Keratinocyte (primary cell): ENCODE measurements around the gene HOXD10. TPM values are rescaled to one million over a fixed set of nuclear protein-coding genes. Genes with fewer than 3 reads are reported as not detected.

Experiments
- DNase-seq: peaks from one replicate; pipeline ENCODE4 v3.0.0-alpha.2; 2011; ENCODE audit warnings: low read depth, missing footprints, low spot score
- FAIRE-seq: peaks from 2 replicates; lab custom pipeline; 2011; peaks lifted over from hg19 to GRCh38; lab: Jason Lieb, UNC
- H2AFZ ChIP-seq: 2 replicates; pipeline ENCODE4 v1.6.0; 2012; ENCODE audit warnings: low read length, control low read depth, inconsistent platforms; ENCODE audit not compliant: control insufficient read depth
- H3K27ac ChIP-seq: 2 replicates; pipeline ENCODE4 v1.5.1; 2011; ENCODE audit warnings: low read length; ENCODE audit not compliant: control insufficient read depth, insufficient read depth
- H3K27me3 ChIP-seq: 3 replicates; pipeline ENCODE4 v1.6.0; 2011; ENCODE audit warnings: low read length; ENCODE audit not compliant: control insufficient read depth, insufficient read depth; ENCODE audit errors: extremely low read depth
- H3K36me3 ChIP-seq, 2 experiments: 2 replicates in 1 of 2; 3 replicates in 1 of 2; pipeline ENCODE4 v1.5.1; 2011; ENCODE audit warnings: low read length in 2 of 2, mild to moderate bottlenecking in 1 of 2; ENCODE audit not compliant: control insufficient read depth in 2 of 2, insufficient read depth in 2 of 2; ENCODE audit errors: extremely low read depth in 1 of 2
- H3K4me1 ChIP-seq: 3 replicates; pipeline ENCODE4 v1.5.1; 2011; ENCODE audit warnings: low read length; ENCODE audit not compliant: control insufficient read depth, insufficient read depth; ENCODE audit errors: extremely low read depth
- H3K4me2 ChIP-seq: 3 replicates; pipeline ENCODE4 v1.6.0; 2011; ENCODE audit warnings: low read depth, low read length; ENCODE audit not compliant: control insufficient read depth, insufficient read depth; ENCODE audit errors: extremely low read depth
- H3K4me3 ChIP-seq, 3 experiments: fragments of 200-600 bp in 1 of 3; sonication (generic) in 1 of 3; 2 replicates in 2 of 3; 3 replicates in 1 of 3; pipeline ENCODE4 v1.5.1; 2011 to 2016; ENCODE audit warnings: low read length in 3 of 3, mild to moderate bottlenecking in 3 of 3, control low read depth in 2 of 3, inconsistent platforms in 1 of 3, low read depth in 1 of 3, mixed read lengths in 1 of 3, mixed run types in 1 of 3, moderate library complexity in 1 of 3; ENCODE audit not compliant: control insufficient read depth in 2 of 3, insufficient read depth in 2 of 3; ENCODE audit errors: extremely low read depth in 1 of 3
- H3K79me2 ChIP-seq: 2 replicates; pipeline ENCODE4 v1.6.0; 2012; ENCODE audit warnings: low read length; ENCODE audit not compliant: control insufficient read depth, insufficient read depth
- H3K9ac ChIP-seq: 3 replicates; pipeline ENCODE4 v1.6.0; 2011; ENCODE audit warnings: low read length; ENCODE audit not compliant: control insufficient read depth, insufficient read depth; ENCODE audit errors: extremely low read depth
- H3K9me1 ChIP-seq: 3 replicates; pipeline ENCODE4 v1.6.0; 2011; ENCODE audit warnings: low read length; ENCODE audit not compliant: control insufficient read depth, insufficient read depth; ENCODE audit errors: extremely low read depth
- H3K9me3 ChIP-seq: 2 replicates; pipeline ENCODE4 v1.5.1; 2012; ENCODE audit warnings: low read depth, low read length; ENCODE audit not compliant: control insufficient read depth
- H4K20me1 ChIP-seq: 3 replicates; pipeline ENCODE4 v1.6.0; 2011; ENCODE audit warnings: low read length; ENCODE audit not compliant: control insufficient read depth, insufficient read depth; ENCODE audit errors: extremely low read depth
- CTCF ChIP-seq, 3 experiments: IDR thresholded peaks in 1 of 3; conservative IDR thresholded peaks in 1 of 3; optimal IDR thresholded peaks in 1 of 3; 2 replicates in 2 of 3; 3 replicates in 1 of 3; pipeline versions ENCODE3 to v1.5.1; 2011; ENCODE audit warnings: low read length in 3 of 3, mild to moderate bottlenecking in 3 of 3, moderate library complexity in 2 of 3, control low read depth in 1 of 3, inconsistent platforms in 1 of 3; ENCODE audit not compliant: insufficient read depth in 2 of 3; ENCODE audit errors: extremely low read depth in 1 of 3
- EZH2 ChIP-seq: IDR thresholded peaks from one replicate; pipeline ENCODE4 v1.6.1; 2012; ENCODE audit warnings: inconsistent platforms, mild to moderate bottlenecking, low read length, moderate library complexity
- dilution Hi-C: fragments of 300-500 bp; cut with MboI; formaldehyde crosslinking; loops from one replicate; pipeline ENCODE4 v1.7.0; 2020; ENCODE audit warnings: low sequenced_read_pairs; ENCODE audit not compliant: extremely low pct_ligation_motif_present
- polyA plus RNA-seq, 5 experiments: library from polyadenylated mRNA; depleted of rRNA in 3 of 5; stranded (reverse) in 3 of 5; stranded (forward) in 1 of 5; unstranded in 1 of 5; fragments of >200 nt; gene quantifications; 1 replicate in 1 of 5; 2 replicates in 3 of 5; 3 replicates in 1 of 5; pipeline versions ENCODE4 v1.2.1 to v1.2.3, GENCODE V29; 2011 to 2012; ENCODE audit warnings: missing spikeins in 2 of 5, low read depth in 1 of 5, low replicate concordance in 1 of 5

HOXD10 gene
- polyA plus RNA-seq, 1 donor (not counting 4 experiments of a cell fraction or from before 2014, with no cell fraction given), result not detected

DNA sequence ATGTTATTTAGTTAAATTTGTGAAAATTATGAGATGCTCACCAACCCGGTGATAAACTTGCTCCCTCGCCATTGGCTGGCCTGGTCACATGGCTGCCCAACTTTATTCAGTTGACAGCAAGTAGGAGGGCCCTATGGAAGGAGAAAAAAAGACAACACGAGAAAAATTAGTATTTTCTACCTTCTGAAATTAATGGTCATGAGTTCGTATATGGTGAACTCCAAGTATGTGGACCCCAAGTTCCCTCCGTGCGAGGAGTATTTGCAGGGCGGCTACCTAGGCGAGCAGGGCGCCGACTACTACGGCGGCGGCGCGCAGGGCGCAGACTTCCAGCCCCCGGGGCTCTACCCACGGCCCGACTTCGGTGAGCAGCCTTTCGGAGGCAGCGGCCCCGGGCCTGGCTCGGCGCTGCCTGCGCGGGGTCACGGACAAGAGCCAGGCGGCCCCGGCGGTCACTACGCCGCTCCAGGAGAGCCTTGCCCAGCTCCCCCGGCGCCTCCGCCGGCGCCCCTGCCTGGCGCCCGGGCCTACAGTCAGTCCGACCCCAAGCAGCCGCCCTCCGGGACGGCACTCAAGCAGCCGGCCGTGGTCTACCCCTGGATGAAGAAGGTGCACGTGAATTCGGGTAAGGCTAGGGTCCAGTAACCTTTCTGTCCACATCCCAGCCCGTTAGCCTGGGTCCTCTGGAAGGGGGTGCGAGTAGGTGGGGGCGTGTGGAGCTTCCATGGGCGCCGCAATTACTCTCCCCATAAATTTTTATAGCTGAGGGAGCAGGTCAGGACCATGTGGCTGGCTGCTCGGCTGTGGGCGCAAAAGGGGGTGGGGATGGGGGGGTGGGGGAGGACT lies 35.1 kb downstream of the HOXD10 start, which contains the start of gene HOXD4:
Gene HOXD4 (plus strand): TSS at position 109 of the 846 bp plus-strand sequence. CDS start 84 bp downstream, at position 193.
- dilution Hi-C loops, result loop anchor here (25.0 kb wide), 1 partner anchor 486 kb away; no protein-coding TSS in a partner anchor
- peak; percentile 66 for TF ChIP-seq EZH2
- TF ChIP-seq CTCF (optimal IDR thresholded peaks at IDR 0.05 in 1 of 3, IDR thresholded peaks at IDR 0.05 in 1 of 3, conservative IDR thresholded peaks at IDR 0.05 in 1 of 3; ENCODE audit: extremely low read depth in 1 of 3, insufficient read depth in 2 of 3, low read length in 3 of 3), result no peak
- no peaks in the 10 kb centered on the region for H3K4me1 ChIP-seq
- DNase-seq, result no peak
- H3K36me3 ChIP-seq, result no peaks in the 10 kb centered on the region
- H2AFZ ChIP-seq, result no peak within 1 kb of the TSS
- H3K27me3 ChIP-seq, result peaks cover 94% of the 10 kb centered on the region
- no peaks in the 10 kb centered on the region for H3K9me1 ChIP-seq
- H4K20me1 ChIP-seq, result no peaks in the 10 kb centered on the region
- no peaks in the 10 kb centered on the region for H3K79me2 ChIP-seq
- H3K27ac ChIP-seq, result no peak within 1 kb of the TSS
- no peak within 1 kb of the TSS for H3K4me3 ChIP-seq
- FAIRE-seq, result no peak
- H3K9ac ChIP-seq, result no peak within 1 kb of the TSS
- H3K9me3 ChIP-seq, result no peaks in the 10 kb centered on the region
- H3K4me2 ChIP-seq, result no peak within 1 kb of the TSS

DNA sequence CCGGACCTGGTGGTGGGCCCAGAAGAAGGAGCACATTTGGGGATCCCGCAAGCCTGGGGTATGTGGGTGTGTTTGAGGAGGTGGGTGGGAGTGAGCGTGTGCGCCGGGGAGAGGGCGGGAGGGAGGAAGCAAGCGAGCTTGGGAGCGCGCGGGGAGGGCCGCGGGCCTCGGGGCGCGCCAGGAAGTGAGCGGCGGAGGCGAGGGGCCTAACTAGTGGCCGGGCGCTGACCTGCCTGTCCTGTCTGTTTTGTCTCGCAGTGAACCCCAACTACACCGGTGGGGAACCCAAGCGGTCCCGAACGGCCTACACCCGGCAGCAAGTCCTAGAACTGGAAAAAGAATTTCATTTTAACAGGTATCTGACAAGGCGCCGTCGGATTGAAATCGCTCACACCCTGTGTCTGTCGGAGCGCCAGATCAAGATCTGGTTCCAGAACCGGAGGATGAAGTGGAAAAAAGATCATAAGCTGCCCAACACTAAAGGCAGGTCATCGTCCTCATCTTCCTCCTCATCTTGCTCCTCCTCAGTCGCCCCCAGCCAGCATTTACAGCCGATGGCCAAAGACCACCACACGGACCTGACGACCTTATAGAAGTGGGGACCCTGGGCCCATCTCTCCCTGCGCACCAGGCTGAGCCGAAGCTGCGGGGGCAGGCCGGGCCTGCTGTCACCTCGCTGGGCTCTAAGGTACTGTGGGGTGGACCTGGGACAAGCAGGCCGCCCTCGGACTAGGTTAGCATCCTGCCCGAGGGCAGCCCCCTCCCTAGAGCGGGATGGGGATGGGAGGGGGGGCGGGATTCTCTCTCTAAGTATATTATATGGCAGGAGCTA lies 36.0 kb downstream of the HOXD10 start:
- dilution Hi-C loops, result loop anchor here (25.0 kb wide), 1 partner anchor 485 kb away; no protein-coding TSS in a partner anchor
- no peak for TF ChIP-seq CTCF (optimal IDR thresholded peaks at IDR 0.05 in 1 of 3, IDR thresholded peaks at IDR 0.05 in 1 of 3, conservative IDR thresholded peaks at IDR 0.05 in 1 of 3; ENCODE audit: extremely low read depth in 1 of 3, insufficient read depth in 2 of 3, low read length in 3 of 3)
- TF ChIP-seq EZH2, result no peak
- H3K27me3 ChIP-seq, result peaks cover 94% of the 10 kb centered on the region
- no peak overlapping the region for H3K9ac ChIP-seq
- no peak for DNase-seq
- no peaks in the 10 kb centered on the region for H3K9me1 ChIP-seq
- no peaks in the 10 kb centered on the region for H3K79me2 ChIP-seq
- no peak overlapping the region for H3K4me3 ChIP-seq
- H3K9me3 ChIP-seq, result no peaks in the 10 kb centered on the region
- H3K4me2 ChIP-seq, result no peak overlapping the region
- H3K4me1 ChIP-seq, result no peaks in the 10 kb centered on the region
- H3K36me3 ChIP-seq, result no peaks in the 10 kb centered on the region
- no peaks in the 10 kb centered on the region for H4K20me1 ChIP-seq
- no peak for FAIRE-seq
- H3K27ac ChIP-seq, result no peak overlapping the region
- no peak overlapping the region for H2AFZ ChIP-seq
